BLaER1 treated with 17β-estradiol and CSF1 and Interleukin-3, amounts not matched to agents 10 nM and 100 nM (cell line): ENCODE data around the gene RASSF5.
"Not testable (repeated sequence)": the region's sequence is repeated elsewhere in the genome, so short reads cannot be mapped to it uniquely, and the experiment has no call there.

Source experiments
- H3K27ac ChIP-seq, 11 experiments: shearing (Covaris generic); formaldehyde crosslinking; 2 replicates each; pipeline ENCODE4 v1.8.1; 2022
- H3K27me3 ChIP-seq, 11 experiments: shearing (Covaris generic); formaldehyde crosslinking; 2 replicates each; pipeline ENCODE4 v1.8.1; 2022
- H3K36me3 ChIP-seq, 11 experiments: shearing (Covaris generic); formaldehyde crosslinking; 2 replicates each; pipeline ENCODE4 v1.8.1; 2022
- H3K4me1 ChIP-seq, 10 experiments: shearing (Covaris generic); formaldehyde crosslinking; 2 replicates each; pipeline ENCODE4 v1.8.1; 2022
- H3K4me2 ChIP-seq, 11 experiments: shearing (Covaris generic); formaldehyde crosslinking; 2 replicates each; pipeline ENCODE4 v1.8.1; 2022
- H3K4me3 ChIP-seq, 10 experiments: shearing (Covaris generic); formaldehyde crosslinking; 2 replicates each; pipeline ENCODE4 v1.8.1; 2022
- H3K9ac ChIP-seq, 11 experiments: shearing (Covaris generic); formaldehyde crosslinking; 2 replicates each; pipeline ENCODE4 v1.8.1; 2022
- H3K9me3 ChIP-seq, 11 experiments: shearing (Covaris generic); formaldehyde crosslinking; replicated peaks in 1 of 11; 2 replicates each; pipeline ENCODE4 v1.8.1; 2022
- H4K20me1 ChIP-seq, 11 experiments: shearing (Covaris generic); formaldehyde crosslinking; 2 replicates each; pipeline ENCODE4 v1.8.1; 2022
- Cebpa-rat ChIP-seq, 11 experiments: shearing (Covaris generic); IDR thresholded peaks; 2 replicates each; pipeline ENCODE4 v1.8.1; 2022

The RASSF5 gene

GRCh38 chr1:206575894-206576737 lies 68.8 kb downstream of the RASSF5 start:
- H3K4me1 ChIP-seq: peaks cover 94 to 100% (median 99%) of the 10 kb centered on the region in 10 experiments
- H3K4me3 ChIP-seq: peak overlapping the region in 6 of 10 experiments; percentile 8 to 45 (median 28); a peak in 11 of 20 replicates
- no peaks in the 10 kb centered on the region for H3K9me3 ChIP-seq
- no peak for TF ChIP-seq Cebpa-rat (IDR thresholded peaks at IDR 0.05)
- peak overlapping the region; percentile 82 to 97 (median 95) for H3K27ac ChIP-seq
- peak overlapping the region; percentile 73 to 84 (median 79) for H3K9ac ChIP-seq
- H4K20me1 ChIP-seq: peaks cover 0 to 17% (median 0%) of the 10 kb centered on the region in 11 experiments; a peak in 1 of 22 replicates
- peaks cover 21 to 65% (median 32%) of the 10 kb centered on the region in 11 experiments; a peak in 21 of 22 replicates for H3K36me3 ChIP-seq
- H3K27me3 ChIP-seq: no peaks in the 10 kb centered on the region
- H3K4me2 ChIP-seq: peak overlapping the region; percentile 87 to 99 (median 96)

DNA sequence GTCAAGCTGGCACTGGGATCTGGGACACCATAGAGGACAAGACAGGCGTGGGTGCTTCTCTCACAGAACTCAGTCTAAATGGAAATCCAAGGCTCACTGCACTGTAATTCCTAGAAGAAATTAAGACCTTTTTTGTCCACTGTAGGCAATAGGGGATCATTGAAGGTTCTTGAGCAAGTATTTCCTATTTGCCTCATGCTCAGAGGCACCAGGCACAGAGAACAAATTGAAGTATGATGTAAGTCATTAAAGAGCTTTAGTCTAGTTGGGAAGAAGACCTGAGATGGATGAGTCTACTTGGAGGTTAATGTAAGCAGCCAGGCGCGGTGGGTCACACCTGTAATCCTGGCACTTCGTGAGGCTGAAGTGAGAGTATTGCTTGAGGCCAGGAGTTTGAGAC lies 70.3 kb downstream of the RASSF5 start:
- Histone ChIP-seq H3K4me3 (no peak overlapping the region), H3K4me2 (peak overlapping the region; percentile 87 to 99 (median 96)), H3K9me3 (no peaks in the 10 kb centered on the region), H4K20me1 (peaks cover 0 to 25% (median 4%) of the 10 kb centered on the region in 11 experiments; a peak in 11 of 22 replicates), H3K36me3 (peaks cover 11 to 56% (median 27%) of the 10 kb centered on the region in 11 experiments; a peak in 20 of 22 replicates), H3K9ac (peak overlapping the region in 5 of 11 experiments; percentile 1 to 77 (median 11); a peak in 3 of 22 replicates), H3K27ac (peak overlapping the region; percentile 82 to 97 (median 95); a peak in 21 of 22 replicates), H3K4me1 (peaks cover 94 to 100% (median 99%) of the 10 kb centered on the region in 10 experiments), H3K27me3 (no peaks in the 10 kb centered on the region)
- no peak for TF ChIP-seq Cebpa-rat (IDR thresholded peaks at IDR 0.05)

DNA sequence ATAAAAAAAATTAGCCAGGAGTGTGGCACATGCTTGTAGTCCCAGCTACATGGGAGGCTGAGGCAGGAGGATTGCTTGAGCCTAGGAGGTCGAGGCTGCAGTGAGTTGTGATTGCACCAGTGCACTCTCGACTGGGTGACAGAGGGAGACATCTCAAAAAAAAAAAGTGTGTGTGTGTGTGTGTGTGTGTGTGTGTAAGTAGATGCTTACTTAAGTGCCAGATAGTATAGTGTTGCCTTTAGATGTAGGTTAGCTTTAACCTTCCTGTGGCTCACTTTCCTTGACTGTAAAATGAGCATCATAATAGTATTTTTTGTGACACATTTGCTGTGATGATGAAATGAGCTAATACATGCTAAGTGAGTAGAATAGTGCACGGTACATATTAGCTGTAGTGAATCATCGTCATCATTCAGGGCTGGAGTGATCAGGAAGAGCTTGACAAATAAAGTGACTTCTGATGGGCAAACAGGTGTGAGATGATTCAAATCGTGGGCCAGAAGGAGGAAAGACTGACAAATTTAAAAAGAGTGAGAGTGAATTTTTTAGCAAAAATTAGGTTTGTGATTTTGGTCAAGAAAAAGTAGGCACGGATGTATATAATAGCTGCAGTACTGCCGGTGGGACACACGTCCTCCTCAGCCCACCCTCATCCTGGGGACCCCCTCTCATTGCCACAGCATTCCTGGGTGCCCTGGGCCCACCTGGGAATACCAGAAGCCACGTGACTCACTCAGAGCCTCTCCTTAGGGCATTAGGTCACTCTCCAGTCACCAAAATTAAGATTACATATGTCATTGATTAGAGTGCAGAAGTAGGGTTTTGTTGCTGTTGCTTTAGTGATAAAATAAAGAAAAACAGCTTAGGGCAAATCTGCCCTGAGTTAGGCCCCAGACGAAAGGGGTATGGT lies 71.0 kb downstream of the RASSF5 start:
- Histone ChIP-seq H4K20me1 (peaks cover 5 to 28% (median 11%) of the 10 kb centered on the region in 11 experiments; a peak in 13 of 22 replicates), H3K27ac (peak overlapping the region; percentile 82 to 97 (median 95); a peak in 21 of 22 replicates), H3K4me1 (peaks cover 94 to 100% (median 99%) of the 10 kb centered on the region in 10 experiments), H3K27me3 (no peaks in the 10 kb centered on the region), H3K9me3 (no peaks in the 10 kb centered on the region), H3K4me2 (peak overlapping the region; percentile 87 to 99 (median 96)), H3K9ac (peak overlapping the region in 10 of 11 experiments; percentile 73 to 84 (median 78); a peak in 18 of 22 replicates), H3K36me3 (peaks cover 12 to 56% (median 27%) of the 10 kb centered on the region in 11 experiments; a peak in 16 of 22 replicates), H3K4me3 (no peak overlapping the region)
- no peak for TF ChIP-seq Cebpa-rat (IDR thresholded peaks at IDR 0.05)

DNA sequence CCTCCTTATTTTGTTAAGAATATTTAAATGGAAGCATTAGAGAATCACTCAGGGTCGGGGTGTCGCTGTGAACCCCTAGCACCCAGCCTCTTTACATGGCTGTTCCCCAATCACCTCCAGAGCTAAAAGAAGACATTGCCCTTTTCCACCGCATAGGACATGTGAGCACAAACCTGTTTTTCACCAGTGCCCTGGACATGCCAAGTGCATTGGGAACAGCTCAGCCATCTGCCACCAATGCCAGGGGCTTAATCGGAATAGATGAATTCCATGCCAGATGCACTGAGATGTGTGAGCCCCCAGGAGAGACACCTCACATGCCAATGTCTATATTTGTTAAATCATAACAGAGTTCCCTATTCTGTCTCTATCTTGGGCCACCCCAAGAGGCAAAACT lies 71.6 kb downstream of the RASSF5 start:
- H4K20me1 ChIP-seq: peaks cover 9 to 30% (median 18%) of the 10 kb centered on the region in 11 experiments; a peak in 17 of 22 replicates
- no peak overlapping the region for H3K4me3 ChIP-seq
- peaks cover 15 to 56% (median 27%) of the 10 kb centered on the region in 11 experiments for H3K36me3 ChIP-seq
- peak overlapping the region; percentile 88 to 97 (median 95) for H3K27ac ChIP-seq
- H3K4me1 ChIP-seq: peaks cover 90 to 99% (median 95%) of the 10 kb centered on the region in 10 experiments
- no peaks in the 10 kb centered on the region for H3K27me3 ChIP-seq
- peak overlapping the region; percentile 87 to 99 (median 96) for H3K4me2 ChIP-seq
- H3K9ac ChIP-seq: peak overlapping the region; percentile 72 to 84 (median 78); a peak in 19 of 22 replicates
- TF ChIP-seq Cebpa-rat (IDR thresholded peaks at IDR 0.05): no peak
- H3K9me3 ChIP-seq: no peaks in the 10 kb centered on the region

DNA sequence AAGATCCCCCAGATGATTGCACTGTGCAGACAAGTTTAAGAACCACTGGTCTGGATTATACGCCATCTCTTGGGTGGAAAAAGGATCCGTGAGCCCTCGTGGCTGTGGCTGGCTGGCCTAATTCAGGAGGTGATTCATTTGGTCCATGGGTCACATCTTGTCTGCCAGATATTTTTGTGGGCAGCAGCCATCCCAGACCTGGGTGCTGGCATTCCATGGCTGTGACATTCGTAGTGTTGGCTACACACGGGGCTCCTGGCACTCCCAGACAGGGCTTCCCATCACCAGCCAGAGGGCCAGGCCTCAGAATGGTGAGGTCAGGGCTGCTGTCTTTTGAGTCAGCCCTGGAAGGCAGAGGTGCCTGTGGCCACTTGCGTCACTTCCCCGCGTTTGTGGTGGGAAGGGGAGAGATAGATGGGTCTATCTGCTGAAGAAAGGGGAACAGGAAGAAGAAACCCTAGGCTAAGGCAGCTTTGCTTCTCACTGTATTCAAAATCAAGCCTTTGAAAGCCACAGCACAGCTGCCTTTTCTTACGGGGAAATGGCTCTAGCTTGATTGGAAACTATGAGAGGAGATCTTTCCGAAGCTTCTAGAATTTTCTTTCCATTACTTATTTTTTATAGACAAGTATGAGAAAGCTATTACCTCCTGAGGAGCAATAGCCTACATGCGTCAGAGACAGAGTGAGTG lies 72.6 kb downstream of the RASSF5 start:
- peaks cover 15 to 33% (median 27%) of the 10 kb centered on the region in 11 experiments; a peak in 17 of 22 replicates for H4K20me1 ChIP-seq
- no peaks in the 10 kb centered on the region for H3K27me3 ChIP-seq
- peak overlapping the region; percentile 88 to 97 (median 95) for H3K27ac ChIP-seq
- peak overlapping the region; percentile 73 to 86 (median 79) for H3K9ac ChIP-seq
- TF ChIP-seq Cebpa-rat (IDR thresholded peaks at IDR 0.05): peak in 10 of 11 experiments; percentile 5 to 89 (median 78); a peak in 16 of 22 replicates
- H3K4me3 ChIP-seq: peak overlapping the region in 9 of 10 experiments; percentile 24 to 60 (median 39); a peak in 14 of 20 replicates
- no peaks in the 10 kb centered on the region for H3K9me3 ChIP-seq
- peaks cover 86 to 91% (median 86%) of the 10 kb centered on the region in 10 experiments for H3K4me1 ChIP-seq
- peak overlapping the region; percentile 87 to 99 (median 96) for H3K4me2 ChIP-seq
- H3K36me3 ChIP-seq: peaks cover 24 to 58% (median 36%) of the 10 kb centered on the region in 11 experiments

DNA sequence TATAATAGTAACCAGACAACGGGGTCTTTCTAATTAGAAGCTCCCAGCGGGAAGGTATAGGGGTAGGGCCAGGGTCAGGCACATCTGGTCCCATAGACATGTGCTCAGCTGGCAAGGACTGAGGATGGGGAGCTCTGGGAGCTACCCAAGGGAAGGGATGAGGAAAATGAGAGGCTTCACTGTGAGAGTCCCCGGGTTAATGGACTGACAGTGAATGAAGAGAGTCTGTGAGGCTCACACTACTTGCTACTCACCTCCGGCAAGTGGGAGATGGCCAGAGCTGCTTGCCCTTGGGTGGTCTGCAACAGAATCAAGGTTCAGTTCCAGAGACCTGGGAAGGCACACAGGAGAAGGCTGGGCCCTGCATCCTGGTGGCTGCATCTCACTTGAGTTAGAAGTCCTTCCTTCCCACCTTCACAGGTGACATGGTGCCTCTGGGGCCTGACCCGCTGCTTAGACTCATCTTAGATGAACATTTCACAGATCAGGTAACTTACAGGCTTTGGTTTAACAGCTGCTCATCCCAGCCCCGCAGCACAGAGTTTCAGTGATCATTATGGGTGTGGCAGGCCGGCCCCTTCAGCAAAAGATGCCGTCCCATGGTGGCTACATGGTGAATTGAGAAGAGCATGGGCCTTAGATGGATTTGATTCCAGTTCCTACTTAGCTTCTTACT lies 73.2 kb downstream of the RASSF5 start:
- peak overlapping the region; percentile 87 to 99 (median 96) for H3K4me2 ChIP-seq
- no peaks in the 10 kb centered on the region for H3K27me3 ChIP-seq
- peaks cover 31 to 65% (median 43%) of the 10 kb centered on the region in 11 experiments for H3K36me3 ChIP-seq
- H3K9me3 ChIP-seq: no peaks in the 10 kb centered on the region
- H3K4me3 ChIP-seq: peak overlapping the region in 9 of 10 experiments; percentile 24 to 60 (median 39); a peak in 14 of 20 replicates
- peaks cover 79 to 84% (median 80%) of the 10 kb centered on the region in 10 experiments for H3K4me1 ChIP-seq
- peak overlapping the region; percentile 73 to 86 (median 79) for H3K9ac ChIP-seq
- H3K27ac ChIP-seq: peak overlapping the region; percentile 88 to 97 (median 95)
- TF ChIP-seq Cebpa-rat (IDR thresholded peaks at IDR 0.05): no peak
- H4K20me1 ChIP-seq: peaks cover 17 to 40% (median 33%) of the 10 kb centered on the region in 11 experiments; a peak in 18 of 22 replicates

- peak overlapping the region; percentile 88 to 97 (median 95) for H3K27ac ChIP-seq
- H3K9me3 ChIP-seq, H3K27me3 ChIP-seq: not testable (repeated sequence)
- peak overlapping the region; percentile 73 to 86 (median 79); a peak in 20 of 22 replicates for H3K9ac ChIP-seq
- H4K20me1 ChIP-seq: peaks cover 17 to 45% (median 38%) of the 10 kb centered on the region in 11 experiments; a peak in 18 of 22 replicates
- peaks cover 74 to 79% (median 75%) of the 10 kb centered on the region in 10 experiments for H3K4me1 ChIP-seq
- H3K36me3 ChIP-seq: peaks cover 36 to 71% (median 48%) of the 10 kb centered on the region in 11 experiments
- peak overlapping the region; percentile 87 to 99 (median 96) for H3K4me2 ChIP-seq
- peak overlapping the region in 5 of 10 experiments; percentile 7 to 48 (median 39); a peak in 7 of 20 replicates for H3K4me3 ChIP-seq
These were observed 73.8 kb downstream of the RASSF5 start for GRCh38 chr1:206581114-206581497.
